ENCODE data around the gene CCDC107. TPM values are rescaled to one million over a fixed set of nuclear protein-coding genes. Genes with fewer than 3 reads are reported as not detected.
"Not testable (repeated sequence)": the region's sequence is repeated elsewhere in the genome, so short reads cannot be mapped to it uniquely, and the experiment has no call there.

CCDC107 gene
- total and polyA plus RNA-seq, 2 experiments from 2014 or later: 6.9 to 18.4 TPM

GRCh38 chr9:35636877-35637246, 21.2 kb upstream of the CCDC107 start:
- not testable (repeated sequence) for H3K36me3 Mint-ChIP-seq (ENCODE audit: low read depth); H3K36me3 ChIP-seq (ENCODE audit: insufficient read depth); H3K9me3 Mint-ChIP-seq; H2AFZ ChIP-seq; H3F3A ChIP-seq (replicated peaks; ENCODE audit: low read depth); H3K9me2 ChIP-seq (ENCODE audit: insufficient read depth); H4K20me1 ChIP-seq (replicated peaks; ENCODE audit: insufficient read depth); H3K4me3 Mint-ChIP-seq; H3K4me1 Mint-ChIP-seq; H3K27ac Mint-ChIP-seq; H3K4me1 ChIP-seq (ENCODE audit: insufficient read depth); H3K27me3 ChIP-seq (ENCODE audit: insufficient read depth); H3K4me3 ChIP-seq; ATAC-seq; H3K4me2 ChIP-seq; H3K79me2 ChIP-seq (replicated peaks; ENCODE audit: insufficient read depth); H3K27me3 Mint-ChIP-seq (ENCODE audit: insufficient read depth, low read depth, poor library complexity); H3K27ac ChIP-seq (ENCODE audit: low read depth); DNase-seq (ENCODE audit: low spot score)

- H3K36me3 Mint-ChIP-seq (ENCODE audit: low read depth); H3K9me2 ChIP-seq (ENCODE audit: insufficient read depth); H3K4me2 ChIP-seq; H3F3A ChIP-seq (replicated peaks; ENCODE audit: low read depth); H3K9me3 Mint-ChIP-seq; H3K79me2 ChIP-seq (replicated peaks; ENCODE audit: insufficient read depth); H3K4me1 Mint-ChIP-seq; H3K27ac ChIP-seq (ENCODE audit: low read depth); H3K27me3 ChIP-seq (ENCODE audit: insufficient read depth); H3K27ac Mint-ChIP-seq; H3K4me3 Mint-ChIP-seq; H4K20me1 ChIP-seq (replicated peaks; ENCODE audit: insufficient read depth); H3K4me1 ChIP-seq (ENCODE audit: insufficient read depth); H3K36me3 ChIP-seq (ENCODE audit: insufficient read depth); DNase-seq (ENCODE audit: low spot score); H3K4me3 ChIP-seq; H2AFZ ChIP-seq; ATAC-seq; H3K27me3 Mint-ChIP-seq (ENCODE audit: insufficient read depth, low read depth, poor library complexity): not testable (repeated sequence)
Measured at GRCh38 chr9:35637427-35637955, 20.6 kb upstream of the CCDC107 start.

GRCh38 chr9:35638751-35639150, 19.3 kb upstream of the CCDC107 start:
- not testable (repeated sequence) for H3K27me3 Mint-ChIP-seq (ENCODE audit: insufficient read depth, low read depth, poor library complexity)

GRCh38 chr9:35639225-35639624, 18.9 kb upstream of the CCDC107 start:
- H4K20me1 ChIP-seq (replicated peaks; ENCODE audit: insufficient read depth); H3K27me3 Mint-ChIP-seq (ENCODE audit: insufficient read depth, low read depth, poor library complexity); H3K4me3 ChIP-seq; H3K9me2 ChIP-seq (ENCODE audit: insufficient read depth); H3K27ac ChIP-seq (ENCODE audit: low read depth); H3K4me2 ChIP-seq; H3K4me3 Mint-ChIP-seq; H2AFZ ChIP-seq; H3K9me3 Mint-ChIP-seq; ATAC-seq; H3K27me3 ChIP-seq (ENCODE audit: insufficient read depth); H3K36me3 Mint-ChIP-seq (ENCODE audit: low read depth); H3K79me2 ChIP-seq (replicated peaks; ENCODE audit: insufficient read depth); H3F3A ChIP-seq (replicated peaks; ENCODE audit: low read depth); H3K4me1 Mint-ChIP-seq; H3K27ac Mint-ChIP-seq; H3K36me3 ChIP-seq (ENCODE audit: insufficient read depth); H3K4me1 ChIP-seq (ENCODE audit: insufficient read depth); DNase-seq (ENCODE audit: low spot score): not testable (repeated sequence)

More at GRCh38 chr9:35638751-35639150, 19.3 kb upstream of the CCDC107 start:
- not testable (repeated sequence) for H4K20me1 ChIP-seq (replicated peaks; ENCODE audit: insufficient read depth); H3K9me3 Mint-ChIP-seq; DNase-seq (ENCODE audit: low spot score); H3K79me2 ChIP-seq (replicated peaks; ENCODE audit: insufficient read depth); H3K27ac Mint-ChIP-seq; H3K27ac ChIP-seq (ENCODE audit: low read depth); H2AFZ ChIP-seq; H3F3A ChIP-seq (replicated peaks; ENCODE audit: low read depth); H3K4me3 Mint-ChIP-seq; H3K9me2 ChIP-seq (ENCODE audit: insufficient read depth); H3K27me3 ChIP-seq (ENCODE audit: insufficient read depth); H3K4me3 ChIP-seq; H3K4me1 ChIP-seq (ENCODE audit: insufficient read depth); H3K36me3 Mint-ChIP-seq (ENCODE audit: low read depth); H3K4me1 Mint-ChIP-seq; H3K4me2 ChIP-seq; ATAC-seq; H3K36me3 ChIP-seq (ENCODE audit: insufficient read depth)

GRCh38 chr9:35639631-35640030, 18.5 kb upstream of the CCDC107 start:
- Histone ChIP-seq H4K20me1 (replicated peaks; ENCODE audit: insufficient read depth) (no peaks in the 10 kb centered on the region), H2AFZ (no peak overlapping the region), H3K4me2 (no peak overlapping the region), H3K79me2 (replicated peaks; ENCODE audit: insufficient read depth) (no peaks in the 10 kb centered on the region), H3F3A (replicated peaks; ENCODE audit: low read depth) (no peaks in the 10 kb centered on the region), H3K36me3 (ENCODE audit: insufficient read depth) (no peaks in the 10 kb centered on the region), H3K9me2 (ENCODE audit: insufficient read depth) (no peaks in the 10 kb centered on the region), H3K4me1 (ENCODE audit: insufficient read depth) (no peaks in the 10 kb centered on the region), H3K27ac (ENCODE audit: low read depth) (no peak overlapping the region), H3K27me3 (ENCODE audit: insufficient read depth) (no peaks in the 10 kb centered on the region), H3K4me3 (no peak overlapping the region)
- Mint-ChIP-seq H3K4me3 (no peak overlapping the region), H3K27ac (no peak overlapping the region), H3K9me3 (peaks cover 10% of the 10 kb centered on the region; the same call in 2 of the 3 replicates), H3K36me3 (ENCODE audit: low read depth) (peaks cover 10% of the 10 kb centered on the region), H3K27me3 (ENCODE audit: insufficient read depth, low read depth, poor library complexity) (peaks cover 4% of the 10 kb centered on the region), H3K4me1 (peaks cover 1% of the 10 kb centered on the region; the same call in 1 of the 3 replicates)
- ATAC-seq: no peak
- no peak for DNase-seq (ENCODE audit: low spot score)
- no peak for TF ChIP-seq ZNF331 (CRISPR knock-in tag; IDR thresholded peaks at IDR 0.05; ENCODE audit: low read depth)
- TF ChIP-seq REST (IDR thresholded peaks at IDR 0.05; ENCODE audit: unreplicated experiment): no peak
